HAP-1 (cell line): ENCODE measurements around the gene ATG9B.

ENCODE experiments used
- DNase-seq, 2 experiments: peaks; one replicate each; pipeline ENCODE4 v3.0.0-alpha.2; 2016 to 2020; ENCODE audit warnings: low spot score in 2 of 2
- H3K27me3 ChIP-seq: fragments of 250-450 bp; sonication (Bioruptor Pico); 2 replicates; pipeline ENCODE4 v1.5.1; 2020; ENCODE audit warnings: low read depth, mild to moderate bottlenecking, moderate library complexity
- H3K36me3 ChIP-seq: fragments of 250-450 bp; sonication (Bioruptor Pico); replicated peaks from 2 replicates; pipeline ENCODE4 v1.5.1; 2020; ENCODE audit warnings: mild to moderate bottlenecking
- H3K4me1 ChIP-seq: fragments of 250-450 bp; sonication (Bioruptor Pico); 2 replicates; pipeline ENCODE4 v1.5.1; 2020; ENCODE audit warnings: mild to moderate bottlenecking
- H3K4me3 ChIP-seq: fragments of 250-450 bp; sonication (Bioruptor Pico); 2 replicates; pipeline ENCODE4 v1.5.1; 2020; ENCODE audit warnings: mild to moderate bottlenecking, moderate library complexity
- H3K9me3 ChIP-seq: fragments of 250-450 bp; sonication (Bioruptor Pico); 2 replicates; pipeline ENCODE4 v1.5.1; 2020; ENCODE audit warnings: mild to moderate bottlenecking, moderate library complexity
- in situ Hi-C: fragments of 300-500 bp; cut with MboI; formaldehyde crosslinking; loops from 3 replicates; pipeline ENCODE4 v1.14.3; 2020; ENCODE audit warnings: low sequenced_read_pairs, inconsistent platforms, mixed read lengths

ATG9B gene

GRCh38 chr7:150988230-150989226, 35.8 kb downstream of the ATG9B start:
- H3K9me3 ChIP-seq = no peaks in the 10 kb centered on the region
- H3K27me3 ChIP-seq = peaks cover 10% of the 10 kb centered on the region
- DNase-seq = peak; percentile 49 to 89
- 0 out of 2 replicates have a peak overlapping the region, but pooled peaks have one; percentile 7 for H3K4me3 ChIP-seq
- H3K36me3 ChIP-seq = no peaks in the 10 kb centered on the region
- in situ Hi-C loops = loop anchor here (5.0 to 10.0 kb wide), 3 partner anchors 86 to 544 kb away; no protein-coding TSS in a partner anchor
- no peaks in the 10 kb centered on the region for H3K4me1 ChIP-seq

GRCh38 chr7:150986556-150986955, 37.7 kb downstream of the ATG9B start:
- H3K27me3 ChIP-seq = peaks cover 21% of the 10 kb centered on the region
- no peaks in the 10 kb centered on the region for H3K9me3 ChIP-seq
- no peak for DNase-seq
- H3K4me3 ChIP-seq = no peak overlapping the region
- no peaks in the 10 kb centered on the region for H3K4me1 ChIP-seq
- in situ Hi-C loops = loop anchor here (5.0 to 10.0 kb wide), 3 partner anchors 84 to 542 kb away; no protein-coding TSS in a partner anchor
- H3K36me3 ChIP-seq = no peaks in the 10 kb centered on the region

- H3K36me3 ChIP-seq = no peaks in the 10 kb centered on the region
- peaks cover 26% of the 10 kb centered on the region for H3K27me3 ChIP-seq
- in situ Hi-C loops = loop anchor here (5.0 to 10.0 kb wide), 3 partner anchors 84 to 541 kb away; no protein-coding TSS in a partner anchor
- no peaks in the 10 kb centered on the region for H3K9me3 ChIP-seq
- H3K4me3 ChIP-seq = no peak overlapping the region
- DNase-seq = peak; percentile 61 to 83
- H3K4me1 ChIP-seq = no peaks in the 10 kb centered on the region
These were observed 38.2 kb downstream of the ATG9B start for GRCh38 chr7:150986099-150986512.

GRCh38 chr7:150983893-150984368, 40.4 kb downstream of the ATG9B start:
- Histone ChIP-seq H3K4me1 (peaks cover 2% of the 10 kb centered on the region), H3K27me3 (peaks cover 44% of the 10 kb centered on the region), H3K36me3 (no peaks in the 10 kb centered on the region), H3K9me3 (no peaks in the 10 kb centered on the region), H3K4me3 (no peak overlapping the region)
- peak in 1 of 2 experiments; percentile 65 for DNase-seq
- in situ Hi-C loops = loop anchor here (10.0 kb wide), 1 partner anchor 539 kb away; no protein-coding TSS in a partner anchor

- in situ Hi-C loops = loop anchor here (10.0 kb wide), 1 partner anchor 538 kb away; no protein-coding TSS in a partner anchor
- Histone ChIP-seq H3K4me3 (no peak overlapping the region), H3K4me1 (peaks cover 9% of the 10 kb centered on the region), H3K36me3 (no peaks in the 10 kb centered on the region), H3K9me3 (no peaks in the 10 kb centered on the region), H3K27me3 (peaks cover 40% of the 10 kb centered on the region)
- DNase-seq = no peak
These were observed 41.9 kb downstream of the ATG9B start for GRCh38 chr7:150982351-150982750.

GRCh38 chr7:150981644-150982043, 42.6 kb downstream of the ATG9B start:
- peaks cover 15% of the 10 kb centered on the region for H3K4me1 ChIP-seq
- in situ Hi-C loops = loop anchor here (10.0 kb wide), 1 partner anchor 537 kb away; no protein-coding TSS in a partner anchor
- H3K9me3 ChIP-seq = no peaks in the 10 kb centered on the region
- no peak for DNase-seq
- H3K4me3 ChIP-seq = no peak overlapping the region
- peaks cover 40% of the 10 kb centered on the region for H3K27me3 ChIP-seq
- no peaks in the 10 kb centered on the region for H3K36me3 ChIP-seq

GRCh38 chr7:150980663-150981062, 43.6 kb downstream of the ATG9B start:
- DNase-seq = no peak
- Histone ChIP-seq H3K4me1 (peaks cover 24% of the 10 kb centered on the region), H3K4me3 (no peak overlapping the region), H3K9me3 (no peaks in the 10 kb centered on the region), H3K36me3 (no peaks in the 10 kb centered on the region; the same call in none of the 2 replicates), H3K27me3 (peaks cover 40% of the 10 kb centered on the region)
- in situ Hi-C loops = loop anchor here (10.0 kb wide), 1 partner anchor 536 kb away; no protein-coding TSS in a partner anchor

GRCh38 chr7:150979713-150980390, 44.4 kb downstream of the ATG9B start:
- H3K9me3 ChIP-seq = no peaks in the 10 kb centered on the region
- no peak for DNase-seq
- in situ Hi-C loops = loop anchor here (10.0 kb wide), 1 partner anchor 535 kb away; no protein-coding TSS in a partner anchor
- no peak overlapping the region for H3K4me3 ChIP-seq
- no peaks in the 10 kb centered on the region; the same call in none of the 2 replicates for H3K36me3 ChIP-seq
- peaks cover 40% of the 10 kb centered on the region for H3K27me3 ChIP-seq
- H3K4me1 ChIP-seq = peaks cover 29% of the 10 kb centered on the region

GRCh38 chr7:150978126-150978789, 46.0 kb downstream of the ATG9B start, which contains the start of gene KCNH2:
TSS of gene KCNH2 (minus strand) at chr7:150978321. CDS start at chr7:150977913, 408 bp downstream.
- peaks cover 32% of the 10 kb centered on the region for H3K27me3 ChIP-seq

GRCh38 chr7:150977382-150978125, 46.7 kb downstream of the ATG9B start:
- H3K4me3 ChIP-seq = peak overlapping the region; percentile 36
- H3K27me3 ChIP-seq = peaks cover 28% of the 10 kb centered on the region
- DNase-seq = peak in 1 of 2 experiments; percentile 58
- H3K4me1 ChIP-seq = peaks cover 31% of the 10 kb centered on the region
- in situ Hi-C loops = no loop called here
- no peaks in the 10 kb centered on the region; the same call in none of the 2 replicates for H3K36me3 ChIP-seq
- H3K9me3 ChIP-seq = no peaks in the 10 kb centered on the region

More at GRCh38 chr7:150978126-150978789, 46.0 kb downstream of the ATG9B start, which contains the start of gene KCNH2:
- Histone ChIP-seq H3K9me3 (no peaks in the 10 kb centered on the region), H3K36me3 (no peaks in the 10 kb centered on the region; the same call in none of the 2 replicates), H3K4me3 (peak within 1 kb of the TSS; percentile 38), H3K4me1 (peaks cover 31% of the 10 kb centered on the region)
- DNase-seq = peak; percentile 75 to 88
- in situ Hi-C loops = no loop called here

- peak; percentile 15 to 72 for DNase-seq
- Histone ChIP-seq H3K36me3 (no peaks in the 10 kb centered on the region; the same call in none of the 2 replicates), H3K9me3 (no peaks in the 10 kb centered on the region), H3K4me1 (peaks cover 31% of the 10 kb centered on the region), H3K4me3 (peak overlapping the region; percentile 36), H3K27me3 (peaks cover 24% of the 10 kb centered on the region)
- in situ Hi-C loops = no loop called here
These were observed 47.5 kb downstream of the ATG9B start for GRCh38 chr7:150976529-150977381.
